Measurements from ENCODE around the gene LRRC27. TPM values are rescaled to one million over a fixed set of nuclear protein-coding genes. Genes with fewer than 3 reads are reported as not detected.

LRRC27 gene
- total RNA-seq, 2 experiments from 2014 or later, result 2.4 to 2.8 TPM

- Histone ChIP-seq H3K36me3 (ENCODE audit: insufficient read depth, low read length) (no peaks in the 10 kb centered on the region), H3K4me1 (ENCODE audit: insufficient read depth, low read length) (peaks cover 27% of the 10 kb centered on the region), H3K9me3 (ENCODE audit: control insufficient read depth in 1 of 2, insufficient read depth in 1 of 2, low read length in 2 of 2) (no peaks in the 10 kb centered on the region), H3K4me3 (ENCODE audit: low read length) (no peak overlapping the region), H3K27me3 (ENCODE audit: control insufficient read depth in 1 of 2, insufficient read depth in 2 of 2, low read length in 2 of 2) (no peaks in the 10 kb centered on the region), H3K27ac (ENCODE audit: low read depth in 1 of 2, low read length in 2 of 2) (no peak overlapping the region)
- Mint-ChIP-seq H3K4me3 (peak overlapping the region; percentile 70), H3K9me3 (no peaks in the 10 kb centered on the region), H3K36me3 (ENCODE audit: low read depth) (no peaks in the 10 kb centered on the region), H3K4me1 (ENCODE audit: low read depth) (peaks cover 7% of the 10 kb centered on the region), H3K27ac (peak overlapping the region; percentile 72), H3K27me3 (no peaks in the 10 kb centered on the region)
- ATAC-seq (ENCODE audit: poor library complexity) (no peak), DNase-seq (peak in 1 of 14 experiments; percentile 1)
- ChIA-PET POLR2A (interaction anchor here (1.2 kb wide), 1 partner anchor 54 kb away, joined by 5 read pairs; no protein-coding TSS in a partner anchor), CTCF (no interaction called here)
- intact Hi-C loops (cut with DNase I, micrococcal nuclease), result loop anchor here (5.0 to 10.0 kb wide), 3 partner anchors 142 to 408 kb away; partner anchors contain the start of genes BNIP3 (in 1 of the 2) and INPP5A (in 1 of the 2)
- TF ChIP-seq, protein P1, sequence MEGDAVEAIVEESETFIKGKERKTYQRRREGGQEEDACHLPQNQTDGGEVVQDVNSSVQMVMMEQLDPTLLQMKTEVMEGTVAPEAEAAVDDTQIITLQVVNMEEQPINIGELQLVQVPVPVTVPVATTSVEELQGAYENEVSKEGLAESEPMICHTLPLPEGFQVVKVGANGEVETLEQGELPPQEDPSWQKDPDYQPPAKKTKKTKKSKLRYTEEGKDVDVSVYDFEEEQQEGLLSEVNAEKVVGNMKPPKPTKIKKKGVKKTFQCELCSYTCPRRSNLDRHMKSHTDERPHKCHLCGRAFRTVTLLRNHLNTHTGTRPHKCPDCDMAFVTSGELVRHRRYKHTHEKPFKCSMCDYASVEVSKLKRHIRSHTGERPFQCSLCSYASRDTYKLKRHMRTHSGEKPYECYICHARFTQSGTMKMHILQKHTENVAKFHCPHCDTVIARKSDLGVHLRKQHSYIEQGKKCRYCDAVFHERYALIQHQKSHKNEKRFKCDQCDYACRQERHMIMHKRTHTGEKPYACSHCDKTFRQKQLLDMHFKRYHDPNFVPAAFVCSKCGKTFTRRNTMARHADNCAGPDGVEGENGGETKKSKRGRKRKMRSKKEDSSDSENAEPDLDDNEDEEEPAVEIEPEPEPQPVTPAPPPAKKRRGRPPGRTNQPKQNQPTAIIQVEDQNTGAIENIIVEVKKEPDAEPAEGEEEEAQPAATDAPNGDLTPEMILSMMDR (IDR thresholded peaks at IDR 0.05), result no peak
Observed at GRCh38 chr10:132392811-132393694, 61.1 kb downstream of the LRRC27 start.

GRCh38 chr10:132393695-132394181 is 61.7 kb downstream of the LRRC27 start:
- Histone ChIP-seq H3K36me3 (ENCODE audit: insufficient read depth, low read length) (no peaks in the 10 kb centered on the region), H3K27ac (ENCODE audit: low read depth in 1 of 2, low read length in 2 of 2) (no peak overlapping the region), H3K9me3 (ENCODE audit: control insufficient read depth in 1 of 2, insufficient read depth in 1 of 2, low read length in 2 of 2) (no peaks in the 10 kb centered on the region), H3K27me3 (ENCODE audit: control insufficient read depth in 1 of 2, insufficient read depth in 2 of 2, low read length in 2 of 2) (no peaks in the 10 kb centered on the region), H3K4me1 (ENCODE audit: insufficient read depth, low read length) (peaks cover 34% of the 10 kb centered on the region), H3K4me3 (ENCODE audit: low read length) (no peak overlapping the region)
- H3K4me1 Mint-ChIP-seq (ENCODE audit: low read depth), result peaks cover 10% of the 10 kb centered on the region
- H3K4me3 Mint-ChIP-seq, result peak overlapping the region; percentile 70
- peak overlapping the region; percentile 72 for H3K27ac Mint-ChIP-seq
- TF ChIP-seq, protein P1 (IDR thresholded peaks at IDR 0.05), result no peak
- H3K36me3 Mint-ChIP-seq (ENCODE audit: low read depth), result no peaks in the 10 kb centered on the region
- POLR2A ChIA-PET, result interaction anchor here (1.2 kb wide), 1 partner anchor 53 kb away, joined by 5 read pairs; no protein-coding TSS in a partner anchor
- CTCF ChIA-PET, result no interaction called here
- no peaks in the 10 kb centered on the region for H3K27me3 Mint-ChIP-seq
- intact Hi-C loops (cut with DNase I, micrococcal nuclease), result loop anchor here (5.0 to 10.0 kb wide), 3 partner anchors 141 to 409 kb away; partner anchors contain the start of genes BNIP3 (in 1 of the 2) and INPP5A (in 1 of the 2)
- no peak for ATAC-seq (ENCODE audit: poor library complexity)
- H3K9me3 Mint-ChIP-seq, result no peaks in the 10 kb centered on the region
- no peak for DNase-seq

DNA sequence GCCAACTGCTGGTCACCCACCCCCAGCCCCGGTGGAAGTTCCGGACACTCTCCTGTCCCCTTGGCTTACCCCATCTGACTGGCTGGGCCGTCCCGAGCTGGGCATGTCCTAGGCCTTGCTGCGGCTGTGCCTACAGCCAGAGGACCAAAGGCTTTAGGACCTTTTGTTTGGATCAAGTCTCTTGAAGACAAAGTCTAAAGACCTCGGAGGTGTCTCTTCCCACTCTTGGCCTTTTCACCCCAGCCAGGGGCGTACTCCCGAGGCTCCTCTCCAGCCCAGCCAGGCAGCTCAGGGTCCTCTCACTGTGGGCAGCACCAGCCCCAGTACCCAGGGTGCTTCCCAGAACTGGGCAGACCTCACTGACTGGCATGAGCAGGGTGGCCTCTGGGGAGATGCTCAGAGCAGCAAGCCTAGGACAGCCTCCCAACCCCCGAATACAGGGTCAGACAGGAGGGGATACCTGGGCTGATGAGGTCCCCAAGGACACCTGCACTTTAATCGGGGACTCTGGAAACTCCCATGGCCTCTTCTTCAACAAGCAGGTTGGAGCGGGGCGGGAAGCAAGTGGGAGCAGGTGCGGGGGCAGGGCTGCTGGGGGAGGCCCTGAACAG is 62.3 kb downstream of the LRRC27 start:
- POLR2A ChIA-PET, result interaction anchor here (1.2 kb wide), 1 partner anchor 53 kb away, joined by 5 read pairs; no protein-coding TSS in a partner anchor
- Mint-ChIP-seq H3K27me3 (no peaks in the 10 kb centered on the region), H3K4me1 (ENCODE audit: low read depth) (peaks cover 15% of the 10 kb centered on the region), H3K9me3 (no peaks in the 10 kb centered on the region), H3K27ac (peak overlapping the region; percentile 72), H3K4me3 (peak overlapping the region; percentile 38), H3K36me3 (ENCODE audit: low read depth) (peaks cover under 1% of the 10 kb centered on the region)
- Histone ChIP-seq H3K27ac (ENCODE audit: low read depth in 1 of 2, low read length in 2 of 2) (no peak overlapping the region), H3K36me3 (ENCODE audit: insufficient read depth, low read length) (no peaks in the 10 kb centered on the region), H3K4me3 (ENCODE audit: low read length) (no peak overlapping the region), H3K27me3 (ENCODE audit: control insufficient read depth in 1 of 2, insufficient read depth in 2 of 2, low read length in 2 of 2) (no peaks in the 10 kb centered on the region), H3K4me1 (ENCODE audit: insufficient read depth, low read length) (peaks cover 34% of the 10 kb centered on the region), H3K9me3 (ENCODE audit: control insufficient read depth in 1 of 2, insufficient read depth in 1 of 2, low read length in 2 of 2) (no peaks in the 10 kb centered on the region)
- ATAC-seq (ENCODE audit: poor library complexity) (no peak), DNase-seq (no peak)
- intact Hi-C loops (cut with DNase I, micrococcal nuclease), result loop anchor here (5.0 to 10.0 kb wide), 3 partner anchors 140 to 410 kb away; partner anchors contain the start of genes BNIP3 (in 1 of the 2) and INPP5A (in 1 of the 2)
- CTCF ChIA-PET, result no interaction called here
- TF ChIP-seq, protein P1 (IDR thresholded peaks at IDR 0.05), result no peak
